ENCODE results near the gene GTPBP4. TPM values are rescaled to one million over a fixed set of nuclear protein-coding genes. Genes with fewer than 3 reads are reported as not detected.

GTPBP4 gene
- total RNA-seq, 1 experiment from 2014 or later: 142 TPM

DNA sequence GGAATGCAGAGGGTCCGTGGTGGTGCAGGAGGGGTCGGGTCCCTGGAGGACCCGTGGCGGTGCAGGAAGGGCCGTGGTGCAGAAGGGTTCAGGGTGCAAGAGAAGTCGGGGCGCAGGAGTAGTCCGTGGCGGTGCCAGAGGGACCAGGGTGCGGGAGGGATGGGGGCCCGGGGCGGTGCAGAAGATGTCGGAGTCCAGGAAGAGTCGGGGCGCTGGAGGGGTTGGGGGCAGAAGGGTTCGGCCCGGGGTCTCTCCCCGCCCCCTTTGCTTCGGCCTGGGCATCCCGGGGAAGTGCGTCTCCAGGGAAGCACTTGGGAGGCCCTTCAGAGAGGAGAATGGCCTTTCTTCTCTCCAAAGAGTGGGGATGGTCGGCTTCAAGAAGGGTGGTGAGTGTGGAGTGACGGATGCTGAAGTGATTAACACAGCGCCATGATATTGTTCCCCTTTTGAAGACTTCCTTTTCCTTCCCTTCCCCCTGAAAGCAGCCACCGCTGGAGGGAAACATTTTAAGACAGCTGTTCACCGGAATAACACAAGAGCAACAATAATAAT, 68.9 kb downstream of the GTPBP4 start:
- H3K36me3 Mint-ChIP-seq (ENCODE audit: insufficient read depth, unreplicated experiment): peaks cover 27% of the 10 kb centered on the region
- TF ChIP-seq, protein P1, sequence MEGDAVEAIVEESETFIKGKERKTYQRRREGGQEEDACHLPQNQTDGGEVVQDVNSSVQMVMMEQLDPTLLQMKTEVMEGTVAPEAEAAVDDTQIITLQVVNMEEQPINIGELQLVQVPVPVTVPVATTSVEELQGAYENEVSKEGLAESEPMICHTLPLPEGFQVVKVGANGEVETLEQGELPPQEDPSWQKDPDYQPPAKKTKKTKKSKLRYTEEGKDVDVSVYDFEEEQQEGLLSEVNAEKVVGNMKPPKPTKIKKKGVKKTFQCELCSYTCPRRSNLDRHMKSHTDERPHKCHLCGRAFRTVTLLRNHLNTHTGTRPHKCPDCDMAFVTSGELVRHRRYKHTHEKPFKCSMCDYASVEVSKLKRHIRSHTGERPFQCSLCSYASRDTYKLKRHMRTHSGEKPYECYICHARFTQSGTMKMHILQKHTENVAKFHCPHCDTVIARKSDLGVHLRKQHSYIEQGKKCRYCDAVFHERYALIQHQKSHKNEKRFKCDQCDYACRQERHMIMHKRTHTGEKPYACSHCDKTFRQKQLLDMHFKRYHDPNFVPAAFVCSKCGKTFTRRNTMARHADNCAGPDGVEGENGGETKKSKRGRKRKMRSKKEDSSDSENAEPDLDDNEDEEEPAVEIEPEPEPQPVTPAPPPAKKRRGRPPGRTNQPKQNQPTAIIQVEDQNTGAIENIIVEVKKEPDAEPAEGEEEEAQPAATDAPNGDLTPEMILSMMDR (IDR thresholded peaks at IDR 0.05; ENCODE audit: unreplicated experiment): no peak
- H3K4me3 Mint-ChIP-seq (ENCODE audit: unreplicated experiment): peak overlapping the region; percentile 99
- intact Hi-C loops (cut with micrococcal nuclease): no loop called here
- no TSS peak for BruUV-seq (replicated peaks)
- ChIA-PET CTCF (no interaction called here), POLR2A (interaction anchor here (0.6 to 11.5 kb wide), 10 partner anchors 8 to 240 kb away, joined by 3 to 217 read pairs (median 5); partner anchors contain the start of gene IDI1)
- no peaks in the 10 kb centered on the region for H3K27me3 Mint-ChIP-seq (ENCODE audit: insufficient read depth, unreplicated experiment)
- H3K27ac Mint-ChIP-seq (ENCODE audit: low read depth, unreplicated experiment): peak overlapping the region; percentile 95
- H3K9me3 Mint-ChIP-seq (ENCODE audit: unreplicated experiment): no peaks in the 10 kb centered on the region
- DNase-seq (ENCODE audit: unreplicated experiment): no peak
- peaks cover 36% of the 10 kb centered on the region for H3K4me1 Mint-ChIP-seq (ENCODE audit: insufficient read depth, unreplicated experiment)

DNA sequence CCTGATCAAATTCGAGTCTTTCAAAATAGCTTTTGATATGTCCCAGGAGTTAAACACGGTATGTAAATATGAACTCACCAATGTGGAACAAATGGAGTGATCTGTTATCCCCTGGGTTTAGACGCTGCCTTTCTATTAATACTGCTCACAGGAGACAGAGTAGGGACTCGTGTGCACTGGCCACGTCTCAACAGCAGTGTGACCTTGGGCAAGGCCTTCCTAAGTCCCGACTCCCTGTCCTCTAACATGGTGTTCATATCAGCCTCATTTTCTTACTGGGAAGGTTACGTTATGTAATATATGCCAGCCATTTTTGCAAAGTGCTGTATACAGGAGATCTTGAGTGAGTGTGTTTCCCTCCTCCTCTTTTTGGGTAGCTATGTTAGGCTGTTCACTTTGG, 69.8 kb downstream of the GTPBP4 start:
- CTCF ChIA-PET: interaction anchor here (0.6 to 1.2 kb wide), 2 partner anchors 12 to 724 kb away, joined by 3 to 5 read pairs; no protein-coding TSS in a partner anchor
- H3K4me1 Mint-ChIP-seq (ENCODE audit: insufficient read depth, unreplicated experiment): peaks cover 36% of the 10 kb centered on the region
- H3K4me3 Mint-ChIP-seq (ENCODE audit: unreplicated experiment): peak overlapping the region; percentile 99
- no peak for DNase-seq (ENCODE audit: unreplicated experiment)
- no TSS peak for BruUV-seq (replicated peaks)
- H3K27me3 Mint-ChIP-seq (ENCODE audit: insufficient read depth, unreplicated experiment): no peaks in the 10 kb centered on the region
- peak overlapping the region; percentile 95 for H3K27ac Mint-ChIP-seq (ENCODE audit: low read depth, unreplicated experiment)
- H3K36me3 Mint-ChIP-seq (ENCODE audit: insufficient read depth, unreplicated experiment): peaks cover 26% of the 10 kb centered on the region
- intact Hi-C loops (cut with micrococcal nuclease): no loop called here
- H3K9me3 Mint-ChIP-seq (ENCODE audit: unreplicated experiment): no peaks in the 10 kb centered on the region
- TF ChIP-seq, protein P1 (IDR thresholded peaks at IDR 0.05; ENCODE audit: unreplicated experiment): no peak
- POLR2A ChIA-PET: interaction anchor here (0.5 to 11.5 kb wide), 10 partner anchors 9 to 240 kb away, joined by 3 to 217 read pairs (median 4); partner anchors contain the start of genes IDI1 and LARP4B

DNA sequence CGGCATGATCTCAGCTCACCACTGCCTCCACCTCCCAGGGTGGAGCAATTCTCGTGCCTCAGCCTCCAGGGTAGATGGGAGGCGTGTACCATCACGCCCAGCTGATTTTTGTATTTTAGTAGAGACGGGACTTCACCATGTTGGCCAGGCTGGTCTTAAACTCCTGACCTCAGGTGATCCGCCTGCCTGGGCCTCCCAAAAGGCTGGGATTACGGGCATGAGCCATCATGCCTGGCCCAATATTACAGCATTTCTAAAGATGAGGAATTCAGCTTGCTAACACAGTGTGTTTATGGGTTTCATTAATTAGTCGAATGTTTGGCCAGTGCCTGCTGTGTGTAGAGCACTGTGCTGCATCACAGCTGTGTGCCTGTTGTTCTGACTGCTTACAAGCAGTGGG, 71.7 kb downstream of the GTPBP4 start:
- H3K36me3 Mint-ChIP-seq (ENCODE audit: insufficient read depth, unreplicated experiment): peaks cover 30% of the 10 kb centered on the region
- peak overlapping the region; percentile 47 for H3K27ac Mint-ChIP-seq (ENCODE audit: low read depth, unreplicated experiment)
- no TSS peak for BruUV-seq (replicated peaks)
- intact Hi-C loops (cut with micrococcal nuclease): no loop called here
- peaks cover 19% of the 10 kb centered on the region for H3K4me1 Mint-ChIP-seq (ENCODE audit: insufficient read depth, unreplicated experiment)
- CTCF ChIA-PET: no interaction called here
- H3K27me3 Mint-ChIP-seq (ENCODE audit: insufficient read depth, unreplicated experiment): no peaks in the 10 kb centered on the region
- DNase-seq (ENCODE audit: unreplicated experiment): peak; percentile 27
- TF ChIP-seq, protein P1 (IDR thresholded peaks at IDR 0.05; ENCODE audit: unreplicated experiment): no peak
- H3K4me3 Mint-ChIP-seq (ENCODE audit: unreplicated experiment): no peak overlapping the region
- POLR2A ChIA-PET: interaction anchor here (0.7 to 5.0 kb wide), 6 partner anchors 10 to 130 kb away, joined by 3 to 61 read pairs (median 8); partner anchors contain the start of genes GTPBP4, IDI1 and LARP4B
- no peaks in the 10 kb centered on the region for H3K9me3 Mint-ChIP-seq (ENCODE audit: unreplicated experiment)

DNA sequence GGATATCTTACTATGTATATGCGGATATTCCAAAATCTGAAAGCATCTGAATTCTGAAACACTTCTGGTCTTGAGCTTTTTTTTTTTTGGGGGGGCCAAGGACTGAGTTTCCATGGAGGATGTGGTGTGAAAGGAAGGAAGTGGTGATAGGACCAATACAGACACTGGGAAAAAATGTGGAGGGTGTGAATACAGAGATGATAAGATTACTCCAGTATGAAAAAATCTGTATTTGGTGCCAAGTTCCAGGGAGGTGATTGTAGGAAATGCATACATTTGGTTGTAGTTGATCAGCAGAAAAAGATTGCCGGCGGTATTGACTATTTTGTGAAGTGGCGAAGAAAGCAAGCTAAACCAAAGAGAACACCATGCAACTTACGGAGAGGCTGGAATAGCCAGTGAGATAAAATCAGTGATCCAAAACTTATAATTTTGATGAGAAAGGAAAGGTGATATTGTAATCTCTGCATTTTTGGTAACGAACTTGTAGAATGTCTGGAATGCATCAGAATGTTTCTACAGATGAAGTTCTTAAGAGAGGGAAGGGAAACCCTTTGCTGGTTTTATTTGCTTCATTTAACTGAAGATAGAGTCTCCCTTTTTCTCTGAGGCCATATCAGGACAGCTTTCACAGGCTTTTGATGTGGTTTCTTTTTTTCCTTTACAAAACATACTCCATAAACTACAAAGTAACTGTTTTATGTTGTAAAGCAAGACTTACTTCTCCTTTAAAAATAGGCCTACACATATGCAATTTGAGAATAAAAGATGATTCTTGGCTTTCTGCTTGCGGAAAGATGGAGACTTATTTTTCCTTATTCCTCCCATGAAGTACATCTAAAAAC, 73.9 kb downstream of the GTPBP4 start:
- Mint-ChIP-seq H3K27me3 (ENCODE audit: insufficient read depth, unreplicated experiment) (no peaks in the 10 kb centered on the region), H3K27ac (ENCODE audit: low read depth, unreplicated experiment) (no peak overlapping the region), H3K4me1 (ENCODE audit: insufficient read depth, unreplicated experiment) (peaks cover 18% of the 10 kb centered on the region), H3K9me3 (ENCODE audit: unreplicated experiment) (no peaks in the 10 kb centered on the region), H3K4me3 (ENCODE audit: unreplicated experiment) (no peak overlapping the region), H3K36me3 (ENCODE audit: insufficient read depth, unreplicated experiment) (peaks cover 42% of the 10 kb centered on the region)
- intact Hi-C loops (cut with micrococcal nuclease): no loop called here
- no peak for DNase-seq (ENCODE audit: unreplicated experiment)
- POLR2A ChIA-PET: interaction anchor here (3.0 to 5.0 kb wide), 2 partner anchors 12 to 75 kb away, joined by 15 to 61 read pairs; partner anchors contain the start of genes GTPBP4 and IDI1
- BruUV-seq (replicated peaks): no TSS peak
- TF ChIP-seq, protein P1 (IDR thresholded peaks at IDR 0.05; ENCODE audit: unreplicated experiment): no peak
- CTCF ChIA-PET: interaction anchor here (0.6 kb wide), 2 partner anchors 12 to 79 kb away, joined by 5 read pairs; no protein-coding TSS in a partner anchor
